Endothelial cell of umbilical vein (primary cell): Measurements from ENCODE around the gene CYP2A7. TPM values are rescaled to one million over a fixed set of nuclear protein-coding genes. Genes with fewer than 3 reads are reported as not detected.
"Not testable (repeated sequence)": the region's sequence is repeated elsewhere in the genome, so short reads cannot be mapped to it uniquely, and the experiment has no call there.

ENCODE experiments used
- BruUV-seq: library from RNA; stranded (reverse); fragments of 400-500 nt; replicated peaks from 2 replicates; lab custom pipeline; 2021; lab: Mats Ljungman, UMichigan
- CTCF ChIA-PET: fragments of 300-600, 350-600 bp; sonication (Branson Sonifier 250); formaldehyde crosslinking; loops from one replicate; lab custom pipeline; 2021; ENCODE audit warnings: antibody characterized with exemption, inconsistent platforms; lab: Charles Lee
- POLR2A ChIA-PET: fragments of 300-600, 350-600 bp; sonication (Branson Sonifier 250); formaldehyde crosslinking; loops from one replicate; lab custom pipeline; 2021; ENCODE audit warnings: antibody characterized with exemption, inconsistent platforms; lab: Charles Lee
- DNase-seq: peaks from one replicate; pipeline ENCODE4 v3.0.0-alpha.2; 2011; ENCODE audit warnings: low read depth, low spot score
- FAIRE-seq: peaks from 2 replicates; lab custom pipeline; 2011; peaks lifted over from hg19 to GRCh38; lab: Jason Lieb, UNC
- H2AFZ ChIP-seq: 2 replicates; pipeline ENCODE4 v1.6.0; 2012; ENCODE audit warnings: low read depth, low read length, control low read depth, inconsistent platforms
- H3K27ac ChIP-seq: 2 replicates; pipeline ENCODE4 v1.5.1; 2011; ENCODE audit warnings: low read depth, mild to moderate bottlenecking, control low read depth, low read length, moderate library complexity; ENCODE audit not compliant: insufficient read depth
- H3K27me3 ChIP-seq, 2 experiments: 2 replicates each; pipeline versions ENCODE4 v1.6.0 to v1.6.1; 2011; ENCODE audit warnings: low read length in 2 of 2, mixed read lengths in 1 of 2; ENCODE audit not compliant: control insufficient read depth in 2 of 2, insufficient read depth in 2 of 2
- H3K36me3 ChIP-seq, 2 experiments: 2 replicates in 1 of 2; 3 replicates in 1 of 2; pipeline ENCODE4 v1.5.1; 2011; ENCODE audit warnings: low read length in 2 of 2, mild to moderate bottlenecking in 1 of 2, moderate library complexity in 1 of 2; ENCODE audit not compliant: control insufficient read depth in 2 of 2, insufficient read depth in 2 of 2; ENCODE audit errors: extremely low read depth in 1 of 2
- H3K4me1 ChIP-seq: 3 replicates; pipeline ENCODE4 v1.5.1; 2011; ENCODE audit warnings: mild to moderate bottlenecking, low read length; ENCODE audit not compliant: control insufficient read depth, insufficient read depth; ENCODE audit errors: extremely low read depth
- H3K4me2 ChIP-seq: 2 replicates; pipeline ENCODE4 v1.6.1; 2011; ENCODE audit warnings: low read length, control low read depth, mixed read lengths; ENCODE audit not compliant: insufficient read depth
- H3K4me3 ChIP-seq, 3 experiments: fragments of 200-600 bp in 1 of 3; sonication (generic), shearing (Covaris generic) in 1 of 3; replicated peaks in 1 of 3; 2 replicates each; pipeline ENCODE4 v1.5.1; 2011 to 2016; ENCODE audit warnings: control low read depth in 3 of 3, low read length in 3 of 3, mild to moderate bottlenecking in 2 of 3, inconsistent platforms in 1 of 3, low read depth in 1 of 3, moderate library complexity in 1 of 3; ENCODE audit not compliant: insufficient read depth in 1 of 3
- H3K79me2 ChIP-seq: 2 replicates; pipeline ENCODE4 v1.6.0; 2012; ENCODE audit warnings: low read length, inconsistent platforms; ENCODE audit not compliant: control insufficient read depth, insufficient read depth
- H3K9ac ChIP-seq: replicated peaks from 2 replicates; pipeline ENCODE3; 2011; ENCODE audit warnings: low read length, control low read depth; ENCODE audit not compliant: insufficient read depth; ENCODE audit errors: extremely low read depth
- H3K9me1 ChIP-seq: replicated peaks from 3 replicates; pipeline ENCODE4 v1.6.0; 2011; ENCODE audit warnings: mild to moderate bottlenecking, low read length; ENCODE audit not compliant: control insufficient read depth, insufficient read depth; ENCODE audit errors: extremely low read depth
- H3K9me3 ChIP-seq: replicated peaks from 2 replicates; pipeline ENCODE4 v1.5.1; 2012; ENCODE audit warnings: low read length, inconsistent platforms; ENCODE audit not compliant: control insufficient read depth, insufficient read depth
- H4K20me1 ChIP-seq: replicated peaks from 2 replicates; pipeline ENCODE3; 2011; ENCODE audit warnings: mild to moderate bottlenecking, low read length; ENCODE audit not compliant: control insufficient read depth, insufficient read depth; ENCODE audit errors: extremely low read depth
- FOS ChIP-seq: IDR thresholded peaks from 2 replicates; pipeline ENCODE4 v1.6.1; 2011; ENCODE audit warnings: mild to moderate bottlenecking, low read length, moderate library complexity, borderline replicate concordance; ENCODE audit not compliant: insufficient read depth
- GATA2 ChIP-seq: IDR thresholded peaks from 2 replicates; pipeline ENCODE4 v1.7.0; 2011; ENCODE audit warnings: low read depth, mild to moderate bottlenecking, moderate library complexity, mixed read lengths, low read length; ENCODE audit not compliant: insufficient read length, insufficient read depth
- MAX ChIP-seq: IDR thresholded peaks from 2 replicates; pipeline ENCODE4 v1.6.1; 2011; ENCODE audit not compliant: insufficient read depth, insufficient read length
- POLR2A ChIP-seq: IDR thresholded peaks from 2 replicates; pipeline ENCODE4 v1.6.1; 2012; ENCODE audit warnings: low read depth, mild to moderate bottlenecking, control low read depth, low read length
- dilution Hi-C: fragments of 300-500 bp; cut with MboI; formaldehyde crosslinking; loops from one replicate; pipeline ENCODE4 v1.15.0; 2019; ENCODE audit warnings: low sequenced_read_pairs; ENCODE audit not compliant: extremely low pct_ligation_motif_present
- intact Hi-C: fragments of 100-400 bp; cut with micrococcal nuclease; formaldehyde crosslinking; loops from one replicate; pipeline ENCODE4 v1.10.0; 2022
- polyA plus RNA-seq, 4 experiments: library from polyadenylated mRNA; depleted of rRNA in 3 of 4; stranded (reverse) in 3 of 4; unstranded in 1 of 4; fragments of >200 nt; gene quantifications; 2 replicates each; pipeline versions ENCODE4 v1.2.1 to v1.2.3, GENCODE V29; 2011 to 2012; ENCODE audit warnings: missing spikeins in 1 of 4
- total RNA-seq: library from RNA; stranded (reverse); gene quantifications from 2 replicates; pipeline ENCODE4 v1.2.3, GENCODE V29; 2021

The CYP2A7 gene
- total and polyA plus RNA-seq, 2 donors (not counting 3 experiments of a cell fraction or from before 2014, with no cell fraction given) = not detected

DNA sequence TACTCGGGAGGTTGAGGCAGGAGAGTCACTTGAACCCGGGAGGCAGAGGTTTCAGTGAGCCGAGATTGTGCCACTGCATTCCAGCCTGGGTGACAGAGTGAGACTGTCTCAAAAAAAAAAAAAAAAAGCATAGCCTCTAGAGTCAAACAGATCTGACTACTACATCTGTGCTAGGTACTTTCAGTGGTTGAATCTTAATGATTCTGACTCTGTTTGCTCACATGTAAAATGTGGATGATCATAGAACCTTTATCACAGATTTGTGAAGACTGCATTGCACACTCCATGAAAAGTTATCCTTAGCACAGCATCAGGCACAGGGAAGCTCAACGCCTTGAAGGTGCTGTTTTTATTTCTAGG lies 49.6 kb downstream of the CYP2A7 start:
- H2AFZ ChIP-seq, H3K27me3 ChIP-seq, H3K4me3 ChIP-seq, H3K4me2 ChIP-seq, BruUV-seq, FAIRE-seq, H3K4me1 ChIP-seq, POLR2A ChIA-PET, CTCF ChIA-PET, H3K79me2 ChIP-seq, H3K9ac ChIP-seq, H3K36me3 ChIP-seq, DNase-seq, H4K20me1 ChIP-seq, H3K9me3 ChIP-seq, dilution Hi-C loops, intact Hi-C loops, H3K9me1 ChIP-seq, H3K27ac ChIP-seq: not testable (repeated sequence)

DNA sequence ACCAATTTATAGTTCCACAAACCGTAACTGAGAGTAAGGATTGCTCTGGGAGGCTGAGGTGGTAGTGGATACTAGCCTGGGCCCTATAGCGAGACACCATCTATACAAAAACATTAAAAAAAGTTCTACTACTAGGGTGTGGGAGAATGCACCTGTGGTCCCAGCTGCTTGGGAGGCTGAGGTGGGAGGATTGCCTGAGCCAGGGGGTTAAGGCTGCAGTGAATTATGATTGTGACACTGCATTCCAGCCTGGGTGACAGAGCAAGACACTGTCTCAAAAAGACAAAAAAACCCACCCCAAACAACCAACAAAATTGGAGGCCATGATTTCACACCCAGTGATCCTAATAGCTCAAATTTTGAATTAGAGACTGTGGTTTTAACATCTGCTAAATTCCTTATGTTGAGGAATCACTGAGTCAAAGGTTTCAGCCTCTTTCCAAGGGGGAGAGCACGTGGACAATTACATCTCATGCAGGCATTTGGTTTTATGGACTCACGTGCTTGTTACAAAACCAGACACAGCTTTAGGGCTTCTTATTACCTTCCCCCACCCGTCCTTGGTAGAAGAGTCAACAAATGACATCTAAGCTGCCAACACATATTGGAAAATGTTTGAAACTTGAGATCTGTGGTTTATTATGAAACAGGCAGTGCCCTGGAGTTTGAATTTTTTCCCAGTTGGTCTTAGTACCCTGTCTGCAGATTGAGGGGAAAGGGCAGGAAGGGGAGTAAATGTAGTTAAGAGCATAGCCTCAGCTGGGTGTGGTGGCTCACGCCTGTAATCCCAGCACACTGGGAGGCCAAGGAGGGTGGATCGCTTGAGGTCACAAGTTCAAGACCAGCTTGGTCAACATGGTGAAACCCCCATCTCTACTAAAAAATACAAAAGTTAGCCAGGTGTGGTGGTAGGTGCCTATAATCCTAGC lies 50.3 kb downstream of the CYP2A7 start:
- Histone ChIP-seq H2AFZ (no peak overlapping the region), H3K36me3 (peaks cover 0 to 5% of the 10 kb centered on the region in 2 experiments), H3K9me1 (no peaks in the 10 kb centered on the region), H4K20me1 (no peaks in the 10 kb centered on the region), H3K27ac (no peak overlapping the region), H3K9me3 (no peaks in the 10 kb centered on the region), H3K27me3 (no peaks in the 10 kb centered on the region), H3K4me1 (no peaks in the 10 kb centered on the region), H3K9ac (no peak overlapping the region), H3K4me3 (no peak overlapping the region), H3K79me2 (no peaks in the 10 kb centered on the region), H3K4me2 (no peak overlapping the region)
- DNase-seq = no peak
- TF ChIP-seq FOS (no peak), GATA2 (no peak), POLR2A (no peak), MAX (no peak)
- ChIA-PET CTCF (interaction anchor here (0.9 kb wide), 1 partner anchor 12 kb away, joined by 4 read pairs; no protein-coding TSS in a partner anchor), POLR2A (no interaction called here)
- no TSS peak for BruUV-seq
- intact Hi-C loops = no loop called here
- FAIRE-seq = no peak
- dilution Hi-C loops = no loop called here

DNA sequence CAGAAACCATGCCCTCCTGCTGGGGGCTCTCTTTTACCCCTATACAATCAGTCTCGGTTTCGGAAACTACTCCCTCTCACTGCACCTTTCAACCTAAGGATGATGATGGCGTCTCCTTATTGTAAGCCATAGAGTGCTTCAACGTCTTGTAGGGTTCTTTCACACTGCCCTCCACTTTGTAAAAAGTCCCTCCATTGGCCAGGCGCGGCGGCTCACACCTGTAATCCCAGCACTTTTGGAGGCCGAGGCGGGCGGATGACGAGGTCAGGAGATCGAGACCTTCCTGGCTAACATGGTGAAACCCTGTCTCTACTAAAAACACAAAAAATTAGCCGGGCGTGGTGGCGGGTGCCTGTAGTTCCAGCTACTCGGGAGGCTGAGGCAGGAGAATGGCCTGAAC lies 51.3 kb downstream of the CYP2A7 start:
- H3K9me1 ChIP-seq, intact Hi-C loops, H3K27ac ChIP-seq, CTCF ChIA-PET, H3K9ac ChIP-seq, H3K4me3 ChIP-seq, H3K36me3 ChIP-seq, H3K9me3 ChIP-seq, H4K20me1 ChIP-seq, H3K27me3 ChIP-seq, DNase-seq, POLR2A ChIA-PET, FAIRE-seq, H3K4me2 ChIP-seq, H3K4me1 ChIP-seq, H3K79me2 ChIP-seq, BruUV-seq, H2AFZ ChIP-seq, dilution Hi-C loops: not testable (repeated sequence)
